Neutrophil (primary cell): ENCODE results near the gene RAD51B.

ENCODE experiments used
- H3K27ac ChIP-seq: fragments of 200-600 bp; sonication (generic); 2 replicates; pipeline ENCODE4 v1.5.1; 2016; ENCODE audit warnings: mild to moderate bottlenecking, moderate library complexity
- H3K27me3 ChIP-seq: fragments of 200-600 bp; sonication (generic); 2 replicates; pipeline ENCODE4 v1.6.0; 2016; ENCODE audit warnings: mild to moderate bottlenecking
- H3K36me3 ChIP-seq: fragments of 200-600 bp; sonication (generic); 2 replicates; pipeline ENCODE4 v1.5.1; 2017
- H3K4me1 ChIP-seq, 2 experiments: fragments of 200-600 bp in 1 of 2; sonication (generic) in 1 of 2; 1 replicate in 1 of 2; 2 replicates in 1 of 2; pipeline versions ENCODE4 v1.5.1 to v1.6.1; 2013 to 2016; ENCODE audit warnings: low read depth in 1 of 2, low read length in 1 of 2, mild to moderate bottlenecking in 1 of 2, moderate library complexity in 1 of 2; ENCODE audit not compliant: control insufficient read depth in 1 of 2, insufficient read depth in 1 of 2
- H3K4me3 ChIP-seq, 2 experiments: fragments of 200-600 bp in 1 of 2; sonication (generic) in 1 of 2; 1 replicate in 1 of 2; 2 replicates in 1 of 2; pipeline ENCODE4 v1.5.1; 2013 to 2016; ENCODE audit warnings: low read depth in 1 of 2, low read length in 1 of 2, mild to moderate bottlenecking in 1 of 2, moderate library complexity in 1 of 2
- H3K9me3 ChIP-seq: fragments of 200-600 bp; sonication (generic); 2 replicates; pipeline ENCODE4 v1.5.1; 2016
- TF ChIP-seq, protein P1 (sequence below): fragments of 200-600 bp; sonication (generic); IDR thresholded peaks from 2 replicates; pipeline ENCODE4 v1.5.1; 2016; ENCODE audit warnings: antibody characterized with exemption

The RAD51B gene

DNA sequence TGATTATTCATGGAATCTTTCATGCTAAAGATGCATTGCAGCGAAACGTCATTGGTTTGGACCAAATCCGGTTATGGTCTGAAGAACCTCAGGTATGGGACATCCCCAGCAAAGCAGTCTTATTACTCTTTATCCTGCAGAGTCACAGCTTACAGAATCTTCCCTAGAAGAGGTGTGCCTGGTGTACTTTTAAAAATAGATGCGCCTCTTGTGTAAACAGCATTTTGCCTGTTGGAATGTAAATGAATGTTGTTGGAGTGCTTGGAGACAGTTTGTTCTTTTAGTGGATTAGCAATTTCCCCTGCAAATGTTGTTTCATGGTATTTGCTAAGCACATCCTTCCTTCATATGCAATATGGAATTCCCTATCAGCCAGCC lies 730.7 kb downstream of the RAD51B start:
- no peaks in the 10 kb centered on the region for H3K36me3 ChIP-seq
- TF ChIP-seq, protein P1, sequence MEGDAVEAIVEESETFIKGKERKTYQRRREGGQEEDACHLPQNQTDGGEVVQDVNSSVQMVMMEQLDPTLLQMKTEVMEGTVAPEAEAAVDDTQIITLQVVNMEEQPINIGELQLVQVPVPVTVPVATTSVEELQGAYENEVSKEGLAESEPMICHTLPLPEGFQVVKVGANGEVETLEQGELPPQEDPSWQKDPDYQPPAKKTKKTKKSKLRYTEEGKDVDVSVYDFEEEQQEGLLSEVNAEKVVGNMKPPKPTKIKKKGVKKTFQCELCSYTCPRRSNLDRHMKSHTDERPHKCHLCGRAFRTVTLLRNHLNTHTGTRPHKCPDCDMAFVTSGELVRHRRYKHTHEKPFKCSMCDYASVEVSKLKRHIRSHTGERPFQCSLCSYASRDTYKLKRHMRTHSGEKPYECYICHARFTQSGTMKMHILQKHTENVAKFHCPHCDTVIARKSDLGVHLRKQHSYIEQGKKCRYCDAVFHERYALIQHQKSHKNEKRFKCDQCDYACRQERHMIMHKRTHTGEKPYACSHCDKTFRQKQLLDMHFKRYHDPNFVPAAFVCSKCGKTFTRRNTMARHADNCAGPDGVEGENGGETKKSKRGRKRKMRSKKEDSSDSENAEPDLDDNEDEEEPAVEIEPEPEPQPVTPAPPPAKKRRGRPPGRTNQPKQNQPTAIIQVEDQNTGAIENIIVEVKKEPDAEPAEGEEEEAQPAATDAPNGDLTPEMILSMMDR, result no peak
- no peak overlapping the region for H3K4me3 ChIP-seq
- no peaks in the 10 kb centered on the region for H3K9me3 ChIP-seq
- no peaks in the 10 kb centered on the region for H3K27me3 ChIP-seq
- peaks cover 10 to 21% of the 10 kb centered on the region in 2 experiments for H3K4me1 ChIP-seq
- no peak overlapping the region for H3K27ac ChIP-seq

DNA sequence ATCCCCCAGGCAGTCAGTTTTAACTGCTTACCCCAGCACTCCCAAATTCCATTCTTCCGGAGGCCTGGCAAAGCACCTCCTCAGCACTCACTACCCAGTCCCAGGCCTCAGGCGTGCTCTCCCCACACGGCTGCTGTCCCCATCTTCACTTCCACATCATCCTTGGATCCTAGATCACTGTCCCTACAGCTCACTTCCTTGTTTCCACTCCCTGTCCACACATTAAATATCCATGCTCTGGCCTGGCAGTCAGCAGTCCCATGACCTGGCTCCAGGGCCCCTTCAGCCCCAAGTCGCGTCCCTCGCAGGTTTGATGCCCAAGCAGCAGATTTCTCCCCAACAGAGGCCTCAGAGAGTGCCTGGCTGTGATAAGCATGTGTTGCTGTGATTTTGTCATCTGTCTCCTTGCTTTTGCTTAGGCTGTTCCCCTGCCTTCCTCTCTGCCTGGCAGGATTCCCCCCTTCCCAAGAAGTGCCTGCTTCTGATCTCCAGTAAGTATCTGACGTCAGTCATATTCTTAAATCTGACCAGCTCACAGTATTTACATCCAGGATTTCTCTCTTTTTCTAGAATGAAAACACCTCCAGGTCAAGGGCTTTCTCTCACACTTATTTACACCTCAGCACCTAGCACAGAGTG lies 731.6 kb downstream of the RAD51B start:
- H3K27me3 ChIP-seq, result no peaks in the 10 kb centered on the region
- H3K4me1 ChIP-seq, result peaks cover 10 to 21% of the 10 kb centered on the region in 2 experiments
- TF ChIP-seq, protein P1, result no peak
- H3K27ac ChIP-seq, result no peak overlapping the region
- H3K36me3 ChIP-seq, result no peaks in the 10 kb centered on the region
- no peaks in the 10 kb centered on the region for H3K9me3 ChIP-seq
- H3K4me3 ChIP-seq, result no peak overlapping the region

DNA sequence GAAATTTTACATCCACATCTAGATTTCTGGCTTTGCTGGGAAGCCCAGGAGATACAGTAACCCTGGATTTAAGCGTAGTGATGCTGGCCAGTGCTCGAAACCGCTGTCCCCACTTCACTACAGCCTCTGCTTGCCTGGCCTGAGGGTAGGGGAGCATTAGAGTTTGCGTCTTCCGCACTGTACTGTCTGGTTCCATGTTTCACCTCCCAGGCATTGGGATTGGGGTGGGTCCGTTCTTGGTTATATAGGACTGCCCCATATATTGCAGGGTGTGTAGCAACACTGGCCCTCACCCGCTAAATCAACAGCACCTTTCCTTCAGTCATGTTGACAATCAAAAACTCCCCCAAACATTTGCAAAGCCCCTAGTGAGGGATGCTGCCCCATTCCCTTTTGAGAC lies 732.5 kb downstream of the RAD51B start:
- Histone ChIP-seq H3K4me3 (no peak overlapping the region), H3K9me3 (no peaks in the 10 kb centered on the region), H3K36me3 (no peaks in the 10 kb centered on the region), H3K4me1 (peaks cover 10 to 21% of the 10 kb centered on the region in 2 experiments), H3K27ac (no peak overlapping the region), H3K27me3 (no peaks in the 10 kb centered on the region)
- TF ChIP-seq, protein P1, result no peak

DNA sequence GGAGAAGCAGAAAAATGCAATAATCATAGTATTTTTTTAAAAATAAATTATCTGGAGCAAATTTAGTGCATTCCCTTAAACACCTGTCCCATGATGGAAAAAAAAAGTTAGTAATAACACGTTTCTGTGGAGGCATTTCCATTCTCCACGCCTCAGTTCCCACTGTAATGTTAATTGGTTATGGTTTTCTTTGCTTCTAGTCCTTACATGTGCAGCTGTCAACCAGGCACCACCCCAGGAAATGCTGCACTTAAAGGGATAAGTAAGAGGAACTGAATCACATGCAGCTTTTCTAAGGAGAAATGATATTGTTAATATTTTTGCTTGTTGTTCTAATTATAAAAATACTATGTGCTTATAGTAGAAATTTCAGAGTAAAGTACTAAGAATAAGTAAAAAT lies 733.0 kb downstream of the RAD51B start:
- TF ChIP-seq, protein P1, result no peak
- Histone ChIP-seq H3K9me3 (no peaks in the 10 kb centered on the region), H3K4me1 (peaks cover 10 to 21% of the 10 kb centered on the region in 2 experiments), H3K27ac (peak overlapping the region; percentile 2), H3K36me3 (no peaks in the 10 kb centered on the region), H3K27me3 (no peaks in the 10 kb centered on the region), H3K4me3 (no peak overlapping the region)

DNA sequence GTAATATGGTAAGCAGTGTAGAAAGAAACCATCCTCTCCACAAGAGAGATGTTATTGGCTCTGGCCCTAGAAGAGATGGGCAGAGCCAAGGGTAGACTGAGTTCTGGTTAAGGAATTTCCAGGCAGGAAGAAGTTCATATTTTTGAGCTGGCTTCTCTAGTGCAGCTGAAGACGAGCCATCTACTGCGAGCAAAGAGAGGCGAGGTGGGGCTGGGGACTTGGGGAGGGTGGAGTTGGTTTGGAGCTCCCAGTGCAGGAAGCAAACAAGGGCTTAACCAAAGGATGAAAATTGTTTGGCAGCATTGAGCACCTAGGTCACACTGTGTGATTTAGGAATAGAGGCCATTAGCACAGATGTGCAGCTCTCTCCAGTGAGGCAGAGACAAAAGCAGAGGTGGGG lies 733.7 kb downstream of the RAD51B start:
- peak overlapping the region; percentile 2 for H3K27ac ChIP-seq
- H3K27me3 ChIP-seq, result no peaks in the 10 kb centered on the region
- no peak overlapping the region for H3K4me3 ChIP-seq
- H3K9me3 ChIP-seq, result no peaks in the 10 kb centered on the region
- TF ChIP-seq, protein P1, result no peak
- H3K4me1 ChIP-seq, result peaks cover 10 to 21% of the 10 kb centered on the region in 2 experiments
- no peaks in the 10 kb centered on the region for H3K36me3 ChIP-seq
